HCT116 (cell line): Measurements from ENCODE around the gene LMBR1L. TPM values are rescaled to one million over a fixed set of nuclear protein-coding genes. Genes with fewer than 3 reads are reported as not detected.

ENCODE experiments used
- ATAC-seq: fragments of 200-7000 bp; cut with Tn5 transposase; 2 replicates; pipeline ENCODE4 v1.9.1; 2020; ENCODE audit warnings: mild to moderate bottlenecking, moderate library complexity
- BruUV-seq: library from RNA; stranded (reverse); fragments of 400-500 nt; replicated peaks from 2 replicates; lab custom pipeline; 2021; lab: Mats Ljungman, UMichigan
- CTCF ChIA-PET: fragments of 300-600 bp; sonication (Branson Sonifier 250); formaldehyde crosslinking; loops from one replicate; lab custom pipeline; 2021; ENCODE audit warnings: antibody characterized with exemption; lab: Charles Lee
- POLR2A ChIA-PET: fragments of 300-600, 350-600 bp; sonication (Branson Sonifier 250); formaldehyde crosslinking; loops from one replicate; lab custom pipeline; 2021; ENCODE audit warnings: antibody characterized with exemption; lab: Charles Lee
- RAD21 ChIA-PET, 2 experiments: fragments of 300-600 bp; sonication (Branson Sonifier 250); formaldehyde crosslinking; loops; one replicate each; lab custom pipeline; 2023; ENCODE audit warnings: low total read pairs in 2 of 2; ENCODE audit not compliant: uncharacterized antibody in 2 of 2, unreplicated experiment in 2 of 2, low non-redundant PET in 1 of 2; lab: Charles Lee
- DNase-seq: peaks from one replicate; pipeline ENCODE4 v3.0.0-alpha.2; 2010; ENCODE audit warnings: low read depth, low spot score
- H2AFZ ChIP-seq: fragments of 200-600 bp; shearing (Covaris generic), sonication (generic); 2 replicates; pipeline ENCODE4 v1.6.1; 2017; ENCODE audit warnings: low read depth, mixed run types, mixed read lengths, antibody characterized with exemption, low read length; ENCODE audit not compliant: poor library complexity, severe bottlenecking
- H3K27ac ChIP-seq: 2 replicates; pipeline ENCODE4 v1.5.1; 2012; ENCODE audit warnings: low read depth, low read length
- H3K27me3 ChIP-seq: fragments of 200-600 bp; sonication (generic); 2 replicates; pipeline ENCODE4 v1.6.1; 2016; ENCODE audit warnings: mixed run types, low read length, mixed read lengths; ENCODE audit not compliant: insufficient read depth
- H3K36me3 ChIP-seq, 2 experiments: fragments of 200-500 bp in 1 of 2; fragments of 200-600 bp in 1 of 2; sonication (Bioruptor generic) in 1 of 2; sonication (generic) in 1 of 2; 2 replicates each; pipeline versions ENCODE4 v1.5.1 to v1.6.1; 2014 to 2016; ENCODE audit warnings: low read length in 2 of 2, inconsistent platforms in 1 of 2, mixed read lengths in 1 of 2, mixed run types in 1 of 2; ENCODE audit not compliant: insufficient read depth in 2 of 2, control insufficient read depth in 1 of 2
- H3K4me1 ChIP-seq, 2 experiments: fragments of 200-600 bp in 1 of 2; sonication (generic) in 1 of 2; 2 replicates each; pipeline versions ENCODE4 v1.5.1 to v1.6.1; 2012 to 2017; ENCODE audit warnings: low read length in 2 of 2, inconsistent platforms in 1 of 2, mild to moderate bottlenecking in 1 of 2, mixed read lengths in 1 of 2, mixed run types in 1 of 2, moderate library complexity in 1 of 2; ENCODE audit not compliant: insufficient read depth in 2 of 2, control insufficient read depth in 1 of 2
- H3K4me2 ChIP-seq: fragments of 200-600 bp; sonication (generic); 2 replicates; pipeline ENCODE4 v1.6.1; 2017; ENCODE audit warnings: mixed run types, low read length, mixed read lengths
- H3K4me3 ChIP-seq, 2 experiments: fragments of 200-600 bp in 1 of 2; sonication (generic) in 1 of 2; replicated peaks in 1 of 2; 2 replicates each; pipeline ENCODE4 v1.5.1; 2011 to 2016; ENCODE audit warnings: low read length in 2 of 2, control low read depth in 1 of 2, low read depth in 1 of 2, mild to moderate bottlenecking in 1 of 2, mixed read lengths in 1 of 2, mixed run types in 1 of 2
- H3K79me2 ChIP-seq: fragments of 200-600 bp; sonication (generic); 2 replicates; pipeline ENCODE4 v1.6.1; 2017; ENCODE audit warnings: mild to moderate bottlenecking, mixed run types, low read length, moderate library complexity, mixed read lengths; ENCODE audit not compliant: insufficient read depth
- H3K9ac ChIP-seq: fragments of 200-600 bp; sonication (generic); 2 replicates; pipeline ENCODE4 v1.6.1; 2016; ENCODE audit warnings: low read length, mixed read lengths
- H3K9me2 ChIP-seq: fragments of 200-600 bp; sonication (generic), shearing (Covaris generic); 2 replicates; pipeline ENCODE4 v1.6.1; 2017; ENCODE audit warnings: mixed run types, mild to moderate bottlenecking, moderate library complexity; ENCODE audit not compliant: insufficient read depth
- H3K9me3 ChIP-seq, 2 experiments: fragments of 200-500 bp in 1 of 2; fragments of 200-600 bp in 1 of 2; sonication (Bioruptor generic) in 1 of 2; sonication (generic) in 1 of 2; 2 replicates each; pipeline ENCODE4 v1.6.1; 2014 to 2017; ENCODE audit warnings: low read length in 2 of 2, mixed read lengths in 2 of 2, inconsistent platforms in 1 of 2, low read depth in 1 of 2, mild to moderate bottlenecking in 1 of 2, mixed run types in 1 of 2, moderate library complexity in 1 of 2; ENCODE audit not compliant: control insufficient read depth in 1 of 2, insufficient read depth in 1 of 2
- H4K20me1 ChIP-seq: fragments of 200-600 bp; sonication (generic), shearing (Covaris generic); 2 replicates; pipeline ENCODE4 v1.6.1; 2017; ENCODE audit warnings: mixed run types, mild to moderate bottlenecking, moderate library complexity; ENCODE audit not compliant: insufficient read depth
- ATF3 ChIP-seq: IDR thresholded peaks from 2 replicates; pipeline ENCODE4 v1.6.1; 2012
- CEBPB ChIP-seq: IDR thresholded peaks from 2 replicates; pipeline ENCODE4 v1.6.1; 2012; ENCODE audit warnings: low read depth
- CTCF ChIP-seq, 3 experiments: fragments of 200-600 bp in 1 of 3; sonication (generic) in 1 of 3; IDR thresholded peaks in 2 of 3; conservative IDR thresholded peaks in 1 of 3; 2 replicates each; pipeline ENCODE4 v1.5.1; 2012 to 2017; ENCODE audit warnings: low read depth in 2 of 3, low read length in 2 of 3, antibody characterized with exemption in 1 of 3, borderline replicate concordance in 1 of 3, control low read depth in 1 of 3, mild to moderate bottlenecking in 1 of 3, mixed read lengths in 1 of 3, mixed run types in 1 of 3, moderate library complexity in 1 of 3; ENCODE audit not compliant: insufficient read depth in 1 of 3
- EGR1 ChIP-seq: IDR thresholded peaks from 2 replicates; pipeline ENCODE4 v1.6.1; 2012; ENCODE audit warnings: low read depth
- ELF1 ChIP-seq: IDR thresholded peaks from 2 replicates; pipeline ENCODE4 v1.6.1; 2012; ENCODE audit warnings: low read depth, borderline replicate concordance
- EZH2 ChIP-seq: fragments of 200-600 bp; sonication (generic); IDR thresholded peaks from 2 replicates; pipeline ENCODE4 v1.6.1; 2017; ENCODE audit warnings: antibody characterized with exemption, mixed run types
- MAX ChIP-seq: IDR thresholded peaks from 2 replicates; pipeline ENCODE4 v1.6.1; 2012
- POLR2A ChIP-seq: IDR thresholded peaks from 2 replicates; pipeline ENCODE4 v1.7.0; 2011; ENCODE audit warnings: borderline replicate concordance; ENCODE audit not compliant: insufficient read depth, insufficient read length; ENCODE audit errors: extremely low read depth
- POLR2AphosphoS5 ChIP-seq: IDR thresholded peaks from 2 replicates; pipeline ENCODE4 v1.6.1; 2011; ENCODE audit warnings: mild to moderate bottlenecking, low read depth, low read length, moderate library complexity
- REST ChIP-seq: IDR thresholded peaks from 2 replicates; pipeline ENCODE4 v1.6.1; 2012; ENCODE audit warnings: low read depth
- SIN3A ChIP-seq: IDR thresholded peaks from 2 replicates; pipeline ENCODE4 v1.6.1; 2012; ENCODE audit warnings: low read depth
- SP1 ChIP-seq: IDR thresholded peaks from 2 replicates; pipeline ENCODE4 v1.6.1; 2012; ENCODE audit warnings: low read depth
- SRF ChIP-seq: IDR thresholded peaks from 2 replicates; pipeline ENCODE4 v1.6.1; 2012; ENCODE audit warnings: low read depth
- ZFX ChIP-seq: fragments of 450-650 bp; IDR thresholded peaks from 2 replicates; pipeline ENCODE4 v1.6.1; 2017
- ZNF274 ChIP-seq: fragments of 200-500 bp; sonication (Bioruptor generic); IDR thresholded peaks from 2 replicates; pipeline ENCODE4 v1.6.1; 2014; ENCODE audit warnings: mild to moderate bottlenecking, low read depth, low read length, inconsistent platforms
- intact Hi-C: fragments of 100-400 bp; cut with micrococcal nuclease; formaldehyde crosslinking; loops from 2 replicates; pipeline ENCODE4 v1.10.0; 2022
- total RNA-seq: library from RNA; stranded (reverse); gene quantifications from one replicate; pipeline ENCODE4 v1.2.1, GENCODE V29; 2021; ENCODE audit not compliant: unreplicated experiment

The LMBR1L gene
- total RNA-seq, 1 experiment from 2014 or later: 44.4 TPM

- no peak overlapping the region for H3K9ac ChIP-seq
- no peak overlapping the region for H3K27ac ChIP-seq
- no peak overlapping the region for H3K4me3 ChIP-seq
- intact Hi-C loops: no loop called here
- 0 out of 4 replicates have a peak, but pooled peaks cover 3 to 7% of the 10 kb centered on the region in 2 experiments for H3K36me3 ChIP-seq
- DNase-seq (no peak), ATAC-seq (no peak)
- H3K27me3 ChIP-seq: no peaks in the 10 kb centered on the region
- H3K9me2 ChIP-seq: no peaks in the 10 kb centered on the region
- POLR2A ChIA-PET: no interaction called here
- RAD21 ChIA-PET: no interaction called here
- no peak overlapping the region for H2AFZ ChIP-seq
- no peak overlapping the region for H3K4me2 ChIP-seq
- H3K4me1 ChIP-seq: 0 out of 4 replicates have a peak, but pooled peaks cover 0 to 2% of the 10 kb centered on the region in 2 experiments
- no peaks in the 10 kb centered on the region for H3K79me2 ChIP-seq
- no peaks in the 10 kb centered on the region for H4K20me1 ChIP-seq
- no peak for TF ChIP-seq ELF1
- TF ChIP-seq EZH2: no peak
- no peak for TF ChIP-seq POLR2AphosphoS5
- TF ChIP-seq SP1: no peak
- TF ChIP-seq EGR1: no peak
- no peak for TF ChIP-seq REST
- no peak for TF ChIP-seq ZNF274
- no peak for TF ChIP-seq CTCF (IDR thresholded peaks at IDR 0.05 in 2 of 3, conservative IDR thresholded peaks at IDR 0.05 in 1 of 3; ENCODE audit: borderline replicate concordance in 1 of 3, insufficient read depth in 1 of 3, low read depth in 2 of 3, low read length in 2 of 3)
- TF ChIP-seq POLR2A: no peak
- TF ChIP-seq ATF3: no peak
- no peak for TF ChIP-seq SRF
- no peak for TF ChIP-seq SIN3A
- no peak for TF ChIP-seq ZFX
- TF ChIP-seq MAX: no peak
- no peak for TF ChIP-seq CEBPB
- BruUV-seq: no TSS peak
- CTCF ChIA-PET: interaction anchor here (0.6 to 4.9 kb wide), 3 partner anchors 25 to 243 kb away, joined by 3 to 23 read pairs (median 3); partner anchors contain the start of genes DDX23 and RHEBL1
- H3K9me3 ChIP-seq: no peaks in the 10 kb centered on the region
Observed at GRCh38 chr12:49094975-49095365, 15.7 kb downstream of the LMBR1L start.
